Erythroblast (primary cell): Measurements from ENCODE around the gene USH1G.

ENCODE experiments used
- GATA1 ChIP-seq: IDR thresholded peaks from 2 replicates; pipeline ENCODE4 v1.6.1; 2011; ENCODE audit warnings: low read depth, mild to moderate bottlenecking, control low read depth, low read length, moderate library complexity
- POLR2A ChIP-seq: IDR thresholded peaks from 2 replicates; pipeline ENCODE4 v1.6.1; 2011; ENCODE audit warnings: mild to moderate bottlenecking, low read length

GRCh38 chr17:74920642-74921025 lies 2.4 kb downstream of the USH1G start:
- TF ChIP-seq POLR2A (no peak), GATA1 (no peak)
